Measurements from ENCODE around the gene GARS1.
A peak's percentile ranks its signal among the peaks of the same experiment; 100 is the strongest.
"Not testable (repeated sequence)": the region's sequence is repeated elsewhere in the genome, so short reads cannot be mapped to it uniquely, and the experiment has no call there.

Gene GARS1

GRCh38 chr7:30618961-30619360 lies 24.3 kb downstream of the GARS1 start:
- no peak for DNase-seq (ENCODE audit: low spot score)
- Mint-ChIP-seq H3K27me3 (ENCODE audit: low read depth) (no peaks in the 10 kb centered on the region), H3K4me1 (ENCODE audit: low read depth) (peaks cover 8% of the 10 kb centered on the region), H3K4me3 (no peak overlapping the region), H3K36me3 (ENCODE audit: low read depth) (peaks cover 67% of the 10 kb centered on the region), H3K9me3 (no peaks in the 10 kb centered on the region), H3K27ac (no peak overlapping the region)

DNA sequence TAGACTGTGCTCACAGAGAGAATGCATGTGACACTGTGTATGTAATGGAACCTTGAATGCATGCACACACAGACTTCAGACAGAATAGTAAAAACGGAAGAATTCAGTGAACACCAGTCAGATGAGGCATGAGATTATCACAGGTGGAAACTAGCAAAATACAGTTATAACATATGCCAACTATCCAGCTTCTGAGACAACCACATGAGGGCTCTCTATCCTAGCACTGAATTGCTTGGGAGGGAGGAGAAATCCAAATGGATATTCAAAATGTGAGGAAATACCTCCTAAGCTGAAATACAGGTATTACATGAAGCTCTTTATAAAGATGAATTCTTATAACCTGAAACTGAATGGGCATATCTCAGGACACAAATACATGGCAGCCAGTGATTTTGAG lies 30.6 kb downstream of the GARS1 start:
- Mint-ChIP-seq H3K4me3 (no peak overlapping the region), H3K36me3 (ENCODE audit: low read depth) (peaks cover 69% of the 10 kb centered on the region), H3K4me1 (ENCODE audit: low read depth) (peaks cover 15% of the 10 kb centered on the region), H3K27ac (peak overlapping the region; percentile 4), H3K9me3 (no peaks in the 10 kb centered on the region), H3K27me3 (ENCODE audit: low read depth) (no peaks in the 10 kb centered on the region)
- no peak for DNase-seq (ENCODE audit: low spot score)

GRCh38 chr7:30627026-30627425 lies 32.3 kb downstream of the GARS1 start:
- peaks cover 10% of the 10 kb centered on the region for H3K4me1 Mint-ChIP-seq (ENCODE audit: low read depth)
- H3K4me3 Mint-ChIP-seq, result no peak overlapping the region
- peaks cover 70% of the 10 kb centered on the region for H3K36me3 Mint-ChIP-seq (ENCODE audit: low read depth)
- no peaks in the 10 kb centered on the region for H3K27me3 Mint-ChIP-seq (ENCODE audit: low read depth)
- peak overlapping the region; percentile 58 for H3K27ac Mint-ChIP-seq
- no peaks in the 10 kb centered on the region for H3K9me3 Mint-ChIP-seq
- DNase-seq (ENCODE audit: low spot score), result no peak

DNA sequence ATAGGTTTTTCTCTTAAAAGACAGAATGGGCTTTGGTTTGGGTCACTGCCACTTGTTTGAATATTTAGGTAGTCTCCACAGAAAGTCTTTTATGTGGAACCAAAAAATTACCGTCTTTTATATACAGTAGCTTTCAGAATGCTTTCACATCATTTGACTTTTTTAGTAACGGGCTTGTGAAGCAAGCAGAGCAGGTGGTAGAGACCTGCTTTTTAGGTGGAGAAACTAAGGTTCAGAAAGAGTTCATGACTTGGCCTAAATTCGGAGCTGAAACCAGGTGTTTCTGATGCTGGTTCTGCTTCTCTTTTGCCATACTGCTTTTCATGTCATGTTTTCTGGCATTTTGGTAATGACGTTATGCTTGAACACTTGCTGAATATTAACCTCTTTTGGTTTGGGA lies 36.3 kb downstream of the GARS1 start:
- Mint-ChIP-seq H3K27ac (no peak overlapping the region), H3K27me3 (ENCODE audit: low read depth) (no peaks in the 10 kb centered on the region), H3K4me3 (no peak overlapping the region), H3K4me1 (ENCODE audit: low read depth) (peaks cover 3% of the 10 kb centered on the region), H3K36me3 (ENCODE audit: low read depth) (peaks cover 77% of the 10 kb centered on the region), H3K9me3 (no peaks in the 10 kb centered on the region)
- DNase-seq (ENCODE audit: low spot score), result no peak

DNA sequence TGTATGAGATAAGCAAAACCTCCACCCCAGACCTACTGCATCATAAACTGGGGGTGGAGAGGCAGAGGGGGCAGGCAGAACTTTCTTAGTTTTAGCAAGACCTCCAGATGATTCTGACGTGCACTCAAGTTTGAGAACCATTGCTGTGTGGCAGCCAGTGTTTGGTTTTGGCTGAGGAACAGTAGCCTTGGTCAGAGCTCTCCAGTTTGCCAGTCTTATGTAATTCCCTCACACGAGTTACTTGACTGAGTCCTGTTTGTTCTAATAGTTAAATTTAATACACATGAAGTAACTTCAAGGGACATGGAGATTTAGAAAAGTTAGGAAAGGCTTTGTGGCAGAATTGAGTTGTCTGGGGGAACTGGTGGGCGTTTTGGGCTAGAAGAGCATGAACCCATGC lies 38.5 kb downstream of the GARS1 start:
- no peaks in the 10 kb centered on the region for H3K4me1 Mint-ChIP-seq (ENCODE audit: low read depth)
- H3K9me3 Mint-ChIP-seq, result no peaks in the 10 kb centered on the region
- H3K27me3 Mint-ChIP-seq (ENCODE audit: low read depth), result no peaks in the 10 kb centered on the region
- H3K36me3 Mint-ChIP-seq (ENCODE audit: low read depth), result peaks cover 65% of the 10 kb centered on the region
- H3K27ac Mint-ChIP-seq, result no peak overlapping the region
- DNase-seq (ENCODE audit: low spot score), result no peak
- H3K4me3 Mint-ChIP-seq, result no peak overlapping the region

GRCh38 chr7:30634193-30634626 lies 39.5 kb downstream of the GARS1 start:
- H3K4me3 Mint-ChIP-seq, result no peak overlapping the region
- no peaks in the 10 kb centered on the region for H3K4me1 Mint-ChIP-seq (ENCODE audit: low read depth)
- DNase-seq (ENCODE audit: low spot score), result no peak
- H3K36me3 Mint-ChIP-seq (ENCODE audit: low read depth), result peaks cover 58% of the 10 kb centered on the region
- no peak overlapping the region for H3K27ac Mint-ChIP-seq
- H3K27me3 Mint-ChIP-seq (ENCODE audit: low read depth), result no peaks in the 10 kb centered on the region
- H3K9me3 Mint-ChIP-seq, result no peaks in the 10 kb centered on the region

- Mint-ChIP-seq H3K4me3 (no peak overlapping the region), H3K27me3 (ENCODE audit: low read depth) (no peaks in the 10 kb centered on the region), H3K36me3 (ENCODE audit: low read depth) (peaks cover 54% of the 10 kb centered on the region), H3K9me3 (no peaks in the 10 kb centered on the region), H3K4me1 (ENCODE audit: low read depth) (no peaks in the 10 kb centered on the region), H3K27ac (no peak overlapping the region)
- DNase-seq (ENCODE audit: low spot score), result no peak
Observed at GRCh38 chr7:30634634-30635201, 40.0 kb downstream of the GARS1 start.

DNA sequence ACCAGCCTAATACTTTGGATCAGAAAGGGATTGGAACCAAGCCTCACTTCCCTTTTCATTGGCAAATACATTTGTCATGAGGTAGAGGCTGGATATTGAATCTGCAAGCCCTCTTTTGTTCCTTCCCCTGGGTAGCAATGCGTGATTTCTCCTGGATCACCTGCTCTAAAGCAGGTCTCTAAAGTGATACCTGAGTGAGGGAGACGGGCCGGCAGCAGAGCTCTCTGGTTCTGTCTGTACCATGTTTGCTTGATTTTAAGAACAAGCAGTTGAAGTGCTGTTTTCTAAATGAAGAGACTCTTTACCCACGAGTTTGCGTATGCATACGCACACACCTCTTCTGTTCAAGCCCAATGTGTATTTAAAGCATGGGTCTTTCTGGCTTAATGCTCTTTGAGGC lies 41.1 kb downstream of the GARS1 start:
- no peaks in the 10 kb centered on the region for H3K9me3 Mint-ChIP-seq
- H3K36me3 Mint-ChIP-seq (ENCODE audit: low read depth), result peaks cover 47% of the 10 kb centered on the region
- H3K27ac Mint-ChIP-seq, result no peak overlapping the region

DNA sequence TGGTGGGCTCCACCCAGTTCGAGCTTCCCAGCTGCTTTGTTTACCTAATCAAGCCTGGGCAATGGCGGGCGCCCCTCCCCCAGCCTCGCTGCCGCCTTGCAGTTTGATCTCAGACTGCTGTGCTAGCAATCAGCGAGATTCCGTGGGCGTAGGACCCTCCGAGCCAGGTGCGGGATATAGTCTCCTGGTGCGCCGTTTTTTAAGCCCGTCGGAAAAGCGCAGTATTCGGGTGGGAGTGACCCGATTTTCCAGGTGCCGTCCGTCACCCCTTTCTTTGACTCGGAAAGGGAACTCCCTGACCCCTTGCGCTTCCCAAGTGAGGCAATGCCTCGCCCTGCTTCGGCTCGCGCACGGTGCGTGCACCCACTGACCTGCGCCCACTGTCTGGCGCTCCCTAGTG lies 47.6 kb downstream of the GARS1 start:
- not testable (repeated sequence) for H3K27me3 Mint-ChIP-seq (ENCODE audit: low read depth); H3K36me3 Mint-ChIP-seq (ENCODE audit: low read depth); DNase-seq (ENCODE audit: low spot score); H3K4me1 Mint-ChIP-seq (ENCODE audit: low read depth); H3K9me3 Mint-ChIP-seq; H3K4me3 Mint-ChIP-seq; H3K27ac Mint-ChIP-seq

More for the DNA sequence above, 41.1 kb downstream of the GARS1 start:
- DNase-seq (ENCODE audit: low spot score), result no peak
- H3K27me3 Mint-ChIP-seq (ENCODE audit: low read depth), result no peaks in the 10 kb centered on the region
- H3K4me1 Mint-ChIP-seq (ENCODE audit: low read depth), result no peaks in the 10 kb centered on the region
- no peak overlapping the region for H3K4me3 Mint-ChIP-seq

- Mint-ChIP-seq H3K36me3 (ENCODE audit: low read depth) (no peaks in the 10 kb centered on the region), H3K27me3 (ENCODE audit: low read depth) (no peaks in the 10 kb centered on the region), H3K9me3 (no peaks in the 10 kb centered on the region), H3K27ac (no peak overlapping the region), H3K4me1 (ENCODE audit: low read depth) (no peaks in the 10 kb centered on the region), H3K4me3 (no peak overlapping the region)
- DNase-seq (ENCODE audit: low spot score), result no peak
Observed at GRCh38 chr7:30642789-30643188, 48.1 kb downstream of the GARS1 start.

GRCh38 chr7:30644286-30644955 lies 49.7 kb downstream of the GARS1 start:
- H3K4me3 Mint-ChIP-seq, result no peak overlapping the region
- no peaks in the 10 kb centered on the region for H3K9me3 Mint-ChIP-seq
- no peaks in the 10 kb centered on the region for H3K36me3 Mint-ChIP-seq (ENCODE audit: low read depth)
- no peaks in the 10 kb centered on the region for H3K4me1 Mint-ChIP-seq (ENCODE audit: low read depth)
- DNase-seq (ENCODE audit: low spot score), result no peak
- no peaks in the 10 kb centered on the region for H3K27me3 Mint-ChIP-seq (ENCODE audit: low read depth)
- H3K27ac Mint-ChIP-seq, result no peak overlapping the region

- no peaks in the 10 kb centered on the region for H3K36me3 Mint-ChIP-seq (ENCODE audit: low read depth)
- H3K9me3 Mint-ChIP-seq, result no peaks in the 10 kb centered on the region
- no peak overlapping the region for H3K4me3 Mint-ChIP-seq
- H3K4me1 Mint-ChIP-seq (ENCODE audit: low read depth), result no peaks in the 10 kb centered on the region
- peak overlapping the region; percentile 31 for H3K27ac Mint-ChIP-seq
- H3K27me3 Mint-ChIP-seq (ENCODE audit: low read depth), result no peaks in the 10 kb centered on the region
- DNase-seq (ENCODE audit: low spot score), result no peak
Observed at GRCh38 chr7:30645661-30646060, 51.0 kb downstream of the GARS1 start.

GRCh38 chr7:30646154-30646553 lies 51.5 kb downstream of the GARS1 start:
- DNase-seq (ENCODE audit: low spot score), result no peak
- Mint-ChIP-seq H3K4me1 (ENCODE audit: low read depth) (no peaks in the 10 kb centered on the region), H3K27me3 (ENCODE audit: low read depth) (no peaks in the 10 kb centered on the region), H3K4me3 (no peak overlapping the region), H3K27ac (no peak overlapping the region), H3K9me3 (no peaks in the 10 kb centered on the region), H3K36me3 (ENCODE audit: low read depth) (no peaks in the 10 kb centered on the region)

GRCh38 chr7:30647589-30648364 lies 53.1 kb downstream of the GARS1 start:
- Mint-ChIP-seq H3K4me1 (ENCODE audit: low read depth) (no peaks in the 10 kb centered on the region), H3K36me3 (ENCODE audit: low read depth) (no peaks in the 10 kb centered on the region), H3K27me3 (ENCODE audit: low read depth) (no peaks in the 10 kb centered on the region), H3K27ac (no peak overlapping the region), H3K9me3 (no peaks in the 10 kb centered on the region), H3K4me3 (no peak overlapping the region)
- DNase-seq (ENCODE audit: low spot score), result no peak

Data from T-helper 2 cell treated with Interferon-gamma antibody and Interleukin-4, amounts not matched to agents 5 μg/mL and 100 μg/mL, for 36 hours (primary cell).